Amygdala (tissue), 56 donors: Measurements from ENCODE around the gene DTX4.

Source experiments
- DNase-seq, 56 donors: peaks; one replicate each; lab custom pipeline; 2025; lab: John Stamatoyannopoulos, UW

Gene DTX4

DNA sequence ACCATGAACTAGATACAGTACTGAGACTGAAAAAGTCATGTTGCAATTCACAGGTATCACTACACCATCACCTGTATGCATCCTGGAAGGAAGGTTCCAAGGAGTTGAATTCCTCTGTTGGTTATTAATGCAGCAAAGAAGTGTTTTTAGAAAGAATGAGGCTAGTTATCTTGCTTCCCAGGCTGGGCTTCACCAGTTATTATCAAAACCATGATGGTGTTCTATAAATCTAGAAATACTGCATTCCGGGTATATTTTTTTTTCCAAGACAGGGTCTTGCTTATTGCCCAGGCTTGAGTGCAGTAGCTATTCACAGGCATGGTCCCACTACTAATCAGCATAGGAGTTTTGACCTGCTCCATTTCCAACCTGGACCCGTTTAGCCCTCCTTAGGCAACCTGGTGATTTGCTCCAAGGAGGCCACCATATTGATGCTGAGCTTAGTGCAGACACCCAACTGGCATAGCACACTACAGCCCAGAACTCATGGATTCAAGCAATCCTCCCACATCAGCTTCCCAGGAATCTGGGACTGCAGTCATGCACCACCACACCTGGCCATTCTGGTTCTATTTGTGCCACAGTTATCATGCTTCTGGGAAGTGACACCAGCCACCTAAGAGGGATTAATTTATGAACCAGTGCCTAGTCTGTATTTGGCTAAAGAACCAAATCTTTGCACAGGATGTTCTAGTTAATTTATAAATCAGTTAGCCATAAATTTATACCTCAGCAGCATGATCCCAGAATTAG, 42.4 kb downstream of the DTX4 start:
- no peak for DNase-seq

- peak in 4 of 56 donors; percentile 10 to 49 (median 36) for DNase-seq
These were observed 45.0 kb downstream of the DTX4 start for GRCh38 chr11:59216641-59217564.

GRCh38 chr11:59218319-59218718, 46.4 kb downstream of the DTX4 start:
- DNase-seq: no peak

- no peak for DNase-seq
These were observed 47.0 kb downstream of the DTX4 start for GRCh38 chr11:59218893-59219292.

- no peak for DNase-seq
These were observed 47.9 kb downstream of the DTX4 start for GRCh38 chr11:59219836-59220235.

- DNase-seq: no peak
These were observed 49.5 kb downstream of the DTX4 start for GRCh38 chr11:59221441-59221840.

DNA sequence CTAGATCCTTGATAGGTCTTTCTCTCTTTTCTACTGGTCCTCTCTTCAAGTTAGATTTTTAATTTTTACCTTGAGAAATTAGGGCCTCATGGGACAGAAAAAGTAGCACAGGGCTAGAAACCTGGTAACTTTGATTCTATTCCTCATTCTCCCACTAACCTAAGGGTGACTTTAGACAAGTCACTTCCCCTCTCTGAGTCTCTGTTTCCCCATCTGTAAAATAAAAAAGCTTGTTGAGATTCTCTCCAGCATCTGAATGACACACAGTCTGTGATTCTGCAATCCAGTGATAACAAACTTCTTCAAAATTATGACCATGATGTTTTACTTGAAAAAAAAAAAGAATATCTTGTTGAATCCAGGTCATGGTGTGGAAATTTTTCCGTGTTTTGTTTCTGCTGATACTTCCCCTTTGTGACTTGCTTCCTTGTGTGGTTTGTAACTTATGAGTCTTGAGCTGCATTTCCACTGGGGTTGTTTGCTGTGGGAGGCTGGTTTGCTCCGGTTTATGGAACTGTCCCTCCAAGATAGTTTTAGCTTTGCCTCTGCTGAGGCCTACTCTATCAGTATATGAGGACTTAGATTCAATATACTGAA, 50.6 kb downstream of the DTX4 start:
- DNase-seq: no peak

GRCh38 chr11:59223177-59223576, 51.2 kb downstream of the DTX4 start:
- no peak for DNase-seq

- no peak for DNase-seq
These were observed 51.7 kb downstream of the DTX4 start for GRCh38 chr11:59223611-59224010.

- DNase-seq: no peak
These were observed 52.5 kb downstream of the DTX4 start for GRCh38 chr11:59224351-59224928.

- DNase-seq: no peak
These were observed 53.1 kb downstream of the DTX4 start for GRCh38 chr11:59225017-59225416.

DNA sequence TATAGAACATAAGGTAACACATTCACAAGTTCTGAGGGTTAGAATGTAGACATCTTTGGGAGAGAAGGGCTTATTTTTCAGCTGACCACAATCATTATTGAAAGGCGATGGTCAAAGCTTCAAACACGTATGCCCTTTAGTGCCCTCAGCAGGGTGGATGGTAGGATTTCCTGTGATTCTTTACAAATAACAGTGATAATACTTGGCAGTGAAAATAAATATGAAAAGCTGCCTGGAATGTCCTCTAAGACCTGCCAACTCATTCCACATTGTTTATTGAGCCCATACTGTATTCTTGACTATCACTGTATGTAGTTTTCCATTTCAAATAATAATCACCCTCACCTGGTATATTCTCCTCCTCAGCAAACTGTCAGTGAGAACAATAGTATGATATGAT, 54.5 kb downstream of the DTX4 start:
- no peak for DNase-seq

DNA sequence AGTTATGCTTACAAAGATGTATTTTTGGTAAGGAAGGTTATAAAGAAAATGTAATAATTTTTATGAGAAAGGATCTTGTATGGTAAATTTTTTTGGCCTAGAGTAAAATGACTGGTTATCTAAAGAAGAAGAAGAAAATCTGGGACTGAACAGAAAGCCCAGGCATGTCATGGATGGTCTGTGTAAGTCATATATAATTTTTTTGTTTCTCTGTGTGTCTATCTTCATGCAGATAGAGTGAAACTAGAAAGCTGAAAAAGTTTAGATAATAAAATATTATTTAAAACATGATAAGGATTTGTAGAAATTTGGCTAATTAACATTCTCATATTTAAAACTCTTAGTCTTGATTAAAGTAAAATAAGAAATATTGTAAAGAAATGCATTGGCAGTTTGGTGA, 68.4 kb downstream of the DTX4 start:
- DNase-seq: no peak

DNA sequence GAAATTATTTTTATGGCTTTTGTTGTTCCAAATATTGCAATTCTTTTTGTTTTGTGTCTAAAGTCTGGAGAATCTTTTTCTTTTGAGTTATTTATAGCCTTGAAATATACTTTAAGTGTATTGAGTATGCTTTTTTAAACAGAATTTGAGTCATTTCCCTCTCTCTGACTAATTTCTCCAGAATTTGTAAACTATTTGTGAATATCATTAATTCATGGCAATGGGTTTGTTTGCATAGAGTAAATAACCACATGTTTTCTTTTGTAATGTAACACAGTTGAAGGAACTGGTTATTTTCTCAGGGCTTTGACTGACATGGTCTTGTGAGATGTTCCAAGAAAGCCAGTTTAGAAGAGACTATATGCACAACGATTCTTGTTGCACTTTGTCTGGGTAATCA, 71.7 kb downstream of the DTX4 start:
- DNase-seq: no peak

GRCh38 chr11:59247531-59248227, 75.7 kb downstream of the DTX4 start:
- DNase-seq: no peak

- DNase-seq: no peak
These were observed 77.6 kb downstream of the DTX4 start for GRCh38 chr11:59249535-59249934.

GRCh38 chr11:59253001-59253400, 81.1 kb downstream of the DTX4 start:
- no peak for DNase-seq

- DNase-seq: no peak
These were observed 82.4 kb downstream of the DTX4 start for GRCh38 chr11:59254286-59254685.

DNA sequence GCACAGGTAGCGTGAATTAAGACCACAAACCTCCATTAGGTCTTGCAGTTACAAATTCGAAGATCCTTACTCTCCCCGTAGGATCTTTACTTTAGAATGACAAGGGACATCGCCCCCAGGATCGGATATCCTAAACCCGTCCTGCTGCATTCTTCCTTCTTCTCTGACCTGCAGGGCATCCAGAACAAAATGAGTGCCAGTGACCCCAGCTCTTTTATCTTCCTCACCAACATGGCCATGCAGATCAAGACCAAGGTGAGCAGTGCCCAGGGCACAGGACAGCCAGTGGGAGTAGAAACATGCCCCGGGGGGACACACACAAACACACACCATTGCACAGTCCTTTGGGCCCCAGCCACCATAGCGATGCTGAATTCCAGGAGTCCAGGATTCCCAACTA, 83.3 kb downstream of the DTX4 start:
- no peak for DNase-seq
